ENCODE data around the gene SORT1. TPM values are rescaled to one million over a fixed set of nuclear protein-coding genes. Genes with fewer than 3 reads are reported as not detected.

SORT1 gene
- total and polyA plus RNA-seq, 2 of the 13 experiments (the other 11 are each of a cell fraction or from before 2014, with no cell fraction given), result 32.4 to 93.0 TPM

DNA sequence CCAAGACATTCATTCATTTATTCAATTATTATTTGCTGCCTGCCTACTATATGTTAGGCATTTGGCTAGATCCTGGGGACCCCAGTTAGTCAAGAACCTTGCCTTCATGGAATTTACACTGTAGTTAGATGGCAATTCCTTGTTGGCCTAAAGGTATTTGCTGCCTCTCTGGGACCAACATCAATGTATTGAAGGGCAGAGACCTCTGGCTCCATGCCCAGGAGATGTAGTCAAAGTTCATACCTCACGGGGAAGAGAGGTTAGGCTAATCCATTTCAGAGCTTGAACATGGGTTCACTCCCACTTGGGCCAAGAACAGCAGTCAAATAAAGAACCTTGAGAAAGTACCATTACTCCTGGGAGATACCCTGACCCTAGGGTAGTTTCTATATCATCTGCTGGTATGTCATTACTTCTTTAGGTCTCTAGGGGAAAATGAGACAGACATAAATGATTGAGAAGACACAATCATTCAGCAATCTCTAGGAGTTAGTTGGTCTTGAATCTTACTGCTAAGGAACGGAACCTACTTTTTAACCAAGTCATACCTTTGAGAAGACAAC lies 32.0 kb downstream of the SORT1 start (continued):
- TF ChIP-seq, protein P1, sequence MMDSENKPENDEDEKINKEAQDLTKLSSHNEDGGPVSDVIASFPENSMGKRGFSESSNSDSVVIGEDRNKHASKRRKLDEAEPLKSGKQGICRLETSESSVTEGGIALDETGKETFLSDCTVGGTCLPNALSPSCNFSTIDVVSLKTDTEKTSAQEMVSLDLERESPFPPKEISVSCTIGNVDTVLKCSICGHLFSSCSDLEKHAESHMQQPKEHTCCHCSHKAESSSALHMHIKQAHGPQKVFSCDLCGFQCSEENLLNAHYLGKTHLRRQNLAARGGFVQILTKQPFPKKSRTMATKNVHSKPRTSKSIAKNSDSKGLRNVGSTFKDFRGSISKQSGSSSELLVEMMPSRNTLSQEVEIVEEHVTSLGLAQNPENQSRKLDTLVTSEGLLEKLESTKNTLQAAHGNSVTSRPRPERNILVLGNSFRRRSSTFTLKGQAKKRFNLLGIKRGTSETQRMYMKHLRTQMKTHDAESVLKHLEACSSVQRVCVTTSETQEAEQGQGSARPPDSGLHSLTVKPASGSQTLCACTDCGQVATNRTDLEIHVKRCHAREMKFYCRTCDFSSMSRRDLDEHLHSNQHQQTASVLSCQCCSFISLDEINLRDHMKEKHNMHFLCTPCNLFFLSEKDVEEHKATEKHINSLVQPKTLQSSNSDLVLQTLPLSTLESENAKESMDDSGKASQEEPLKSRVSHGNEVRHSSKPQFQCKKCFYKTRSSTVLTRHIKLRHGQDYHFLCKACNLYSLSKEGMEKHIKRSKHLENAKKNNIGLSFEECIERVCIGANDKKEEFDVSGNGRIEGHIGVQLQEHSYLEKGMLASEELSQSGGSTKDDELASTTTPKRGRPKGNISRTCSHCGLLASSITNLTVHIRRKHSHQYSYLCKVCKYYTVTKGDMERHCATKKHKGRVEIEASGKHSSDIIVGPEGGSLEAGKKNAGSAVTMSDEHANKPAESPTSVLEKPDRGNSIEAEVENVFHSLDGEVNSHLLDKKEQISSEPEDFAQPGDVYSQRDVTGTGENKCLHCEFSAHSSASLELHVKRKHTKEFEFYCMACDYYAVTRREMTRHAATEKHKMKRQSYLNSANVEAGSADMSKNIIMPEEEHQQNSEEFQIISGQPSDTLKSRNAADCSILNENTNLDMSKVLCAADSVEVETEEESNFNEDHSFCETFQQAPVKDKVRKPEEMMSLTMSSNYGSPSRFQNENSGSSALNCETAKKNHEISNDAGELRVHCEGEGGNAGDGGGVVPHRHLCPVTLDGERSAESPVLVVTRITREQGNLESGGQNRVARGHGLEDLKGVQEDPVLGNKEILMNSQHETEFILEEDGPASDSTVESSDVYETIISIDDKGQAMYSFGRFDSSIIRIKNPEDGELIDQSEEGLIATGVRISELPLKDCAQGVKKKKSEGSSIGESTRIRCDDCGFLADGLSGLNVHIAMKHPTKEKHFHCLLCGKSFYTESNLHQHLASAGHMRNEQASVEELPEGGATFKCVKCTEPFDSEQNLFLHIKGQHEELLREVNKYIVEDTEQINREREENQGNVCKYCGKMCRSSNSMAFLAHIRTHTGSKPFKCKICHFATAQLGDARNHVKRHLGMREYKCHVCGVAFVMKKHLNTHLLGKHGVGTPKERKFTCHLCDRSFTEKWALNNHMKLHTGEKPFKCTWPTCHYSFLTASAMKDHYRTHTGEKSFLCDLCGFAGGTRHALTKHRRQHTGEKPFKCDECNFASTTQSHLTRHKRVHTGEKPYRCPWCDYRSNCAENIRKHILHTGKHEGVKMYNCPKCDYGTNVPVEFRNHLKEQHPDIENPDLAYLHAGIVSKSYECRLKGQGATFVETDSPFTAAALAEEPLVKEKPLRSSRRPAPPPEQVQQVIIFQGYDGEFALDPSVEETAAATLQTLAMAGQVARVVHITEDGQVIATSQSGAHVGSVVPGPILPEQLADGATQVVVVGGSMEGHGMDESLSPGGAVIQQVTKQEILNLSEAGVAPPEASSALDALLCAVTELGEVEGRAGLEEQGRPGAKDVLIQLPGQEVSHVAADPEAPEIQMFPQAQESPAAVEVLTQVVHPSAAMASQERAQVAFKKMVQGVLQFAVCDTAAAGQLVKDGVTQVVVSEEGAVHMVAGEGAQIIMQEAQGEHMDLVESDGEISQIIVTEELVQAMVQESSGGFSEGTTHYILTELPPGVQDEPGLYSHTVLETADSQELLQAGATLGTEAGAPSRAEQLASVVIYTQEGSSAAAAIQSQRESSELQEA (CRISPR knock-in tag; IDR thresholded peaks at IDR 0.05; ENCODE audit: not compliant biosample characterization), result no peak
- TF ChIP-seq ZNF530 (CRISPR knock-in tag; IDR thresholded peaks at IDR 0.05; ENCODE audit: low read depth) (no peak), ATF1 (CRISPR knock-in tag; IDR thresholded peaks at IDR 0.05) (no peak), SOX5 (CRISPR knock-in tag; IDR thresholded peaks at IDR 0.05; ENCODE audit: borderline replicate concordance) (no peak)
- TF ChIP-seq, protein P2, sequence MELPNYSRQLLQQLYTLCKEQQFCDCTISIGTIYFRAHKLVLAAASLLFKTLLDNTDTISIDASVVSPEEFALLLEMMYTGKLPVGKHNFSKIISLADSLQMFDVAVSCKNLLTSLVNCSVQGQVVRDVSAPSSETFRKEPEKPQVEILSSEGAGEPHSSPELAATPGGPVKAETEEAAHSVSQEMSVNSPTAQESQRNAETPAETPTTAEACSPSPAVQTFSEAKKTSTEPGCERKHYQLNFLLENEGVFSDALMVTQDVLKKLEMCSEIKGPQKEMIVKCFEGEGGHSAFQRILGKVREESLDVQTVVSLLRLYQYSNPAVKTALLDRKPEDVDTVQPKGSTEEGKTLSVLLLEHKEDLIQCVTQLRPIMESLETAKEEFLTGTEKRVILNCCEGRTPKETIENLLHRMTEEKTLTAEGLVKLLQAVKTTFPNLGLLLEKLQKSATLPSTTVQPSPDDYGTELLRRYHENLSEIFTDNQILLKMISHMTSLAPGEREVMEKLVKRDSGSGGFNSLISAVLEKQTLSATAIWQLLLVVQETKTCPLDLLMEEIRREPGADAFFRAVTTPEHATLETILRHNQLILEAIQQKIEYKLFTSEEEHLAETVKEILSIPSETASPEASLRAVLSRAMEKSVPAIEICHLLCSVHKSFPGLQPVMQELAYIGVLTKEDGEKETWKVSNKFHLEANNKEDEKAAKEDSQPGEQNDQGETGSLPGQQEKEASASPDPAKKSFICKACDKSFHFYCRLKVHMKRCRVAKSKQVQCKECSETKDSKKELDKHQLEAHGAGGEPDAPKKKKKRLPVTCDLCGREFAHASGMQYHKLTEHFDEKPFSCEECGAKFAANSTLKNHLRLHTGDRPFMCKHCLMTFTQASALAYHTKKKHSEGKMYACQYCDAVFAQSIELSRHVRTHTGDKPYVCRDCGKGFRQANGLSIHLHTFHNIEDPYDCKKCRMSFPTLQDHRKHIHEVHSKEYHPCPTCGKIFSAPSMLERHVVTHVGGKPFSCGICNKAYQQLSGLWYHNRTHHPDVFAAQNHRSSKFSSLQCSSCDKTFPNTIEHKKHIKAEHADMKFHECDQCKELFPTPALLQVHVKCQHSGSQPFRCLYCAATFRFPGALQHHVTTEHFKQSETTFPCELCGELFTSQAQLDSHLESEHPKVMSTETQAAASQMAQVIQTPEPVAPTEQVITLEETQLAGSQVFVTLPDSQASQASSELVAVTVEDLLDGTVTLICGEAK (IDR thresholded peaks at IDR 0.05), result no peak
- TF ChIP-seq, protein P2 (CRISPR knock-in tag; IDR thresholded peaks at IDR 0.05), result no peak
- TF ChIP-seq, protein P3, sequence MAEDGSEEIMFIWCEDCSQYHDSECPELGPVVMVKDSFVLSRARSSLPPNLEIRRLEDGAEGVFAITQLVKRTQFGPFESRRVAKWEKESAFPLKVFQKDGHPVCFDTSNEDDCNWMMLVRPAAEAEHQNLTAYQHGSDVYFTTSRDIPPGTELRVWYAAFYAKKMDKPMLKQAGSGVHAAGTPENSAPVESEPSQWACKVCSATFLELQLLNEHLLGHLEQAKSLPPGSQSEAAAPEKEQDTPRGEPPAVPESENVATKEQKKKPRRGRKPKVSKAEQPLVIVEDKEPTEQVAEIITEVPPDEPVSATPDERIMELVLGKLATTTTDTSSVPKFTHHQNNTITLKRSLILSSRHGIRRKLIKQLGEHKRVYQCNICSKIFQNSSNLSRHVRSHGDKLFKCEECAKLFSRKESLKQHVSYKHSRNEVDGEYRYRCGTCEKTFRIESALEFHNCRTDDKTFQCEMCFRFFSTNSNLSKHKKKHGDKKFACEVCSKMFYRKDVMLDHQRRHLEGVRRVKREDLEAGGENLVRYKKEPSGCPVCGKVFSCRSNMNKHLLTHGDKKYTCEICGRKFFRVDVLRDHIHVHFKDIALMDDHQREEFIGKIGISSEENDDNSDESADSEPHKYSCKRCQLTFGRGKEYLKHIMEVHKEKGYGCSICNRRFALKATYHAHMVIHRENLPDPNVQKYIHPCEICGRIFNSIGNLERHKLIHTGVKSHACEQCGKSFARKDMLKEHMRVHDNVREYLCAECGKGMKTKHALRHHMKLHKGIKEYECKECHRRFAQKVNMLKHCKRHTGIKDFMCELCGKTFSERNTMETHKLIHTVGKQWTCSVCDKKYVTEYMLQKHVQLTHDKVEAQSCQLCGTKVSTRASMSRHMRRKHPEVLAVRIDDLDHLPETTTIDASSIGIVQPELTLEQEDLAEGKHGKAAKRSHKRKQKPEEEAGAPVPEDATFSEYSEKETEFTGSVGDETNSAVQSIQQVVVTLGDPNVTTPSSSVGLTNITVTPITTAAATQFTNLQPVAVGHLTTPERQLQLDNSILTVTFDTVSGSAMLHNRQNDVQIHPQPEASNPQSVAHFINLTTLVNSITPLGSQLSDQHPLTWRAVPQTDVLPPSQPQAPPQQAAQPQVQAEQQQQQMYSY (CRISPR knock-in tag; IDR thresholded peaks at IDR 0.05), result no peak
